Measurements from ENCODE around the gene FLRT3. TPM values are rescaled to one million over a fixed set of nuclear protein-coding genes. Genes with fewer than 3 reads are reported as not detected.

Gene FLRT3
- total RNA-seq, 1 experiment from 2014 or later = 2.1 TPM

- Histone ChIP-seq H4K5ac (ENCODE audit: insufficient read length, low read depth, low read length) (no peak overlapping the region), H3K4ac (ENCODE audit: low read depth, low read length) (no peak overlapping the region), H3K56ac (ENCODE audit: insufficient read length, low read depth, low read length) (no peak overlapping the region), H2BK20ac (ENCODE audit: low read depth, low read length, poor library complexity, severe bottlenecking) (no peak overlapping the region), H2BK12ac (ENCODE audit: insufficient read length, low read depth, low read length) (no peak overlapping the region), H3K18ac (ENCODE audit: insufficient read length, low read depth, low read length) (no peak overlapping the region), H3K79me2 (ENCODE audit: insufficient read depth, low read length) (no peaks in the 10 kb centered on the region), H2AK5ac (ENCODE audit: insufficient read length, low read length) (no peak overlapping the region), H3K9ac (ENCODE audit: extremely low read depth, insufficient read length, low read length) (no peak overlapping the region), H2BK5ac (ENCODE audit: insufficient read length, low read length) (no peak overlapping the region), H4K20me1 (ENCODE audit: control insufficient read depth, insufficient read depth, insufficient read length) (no peaks in the 10 kb centered on the region), H3K23me2 (ENCODE audit: insufficient read length, low read depth, low read length, poor library complexity, severe bottlenecking) (no peaks in the 10 kb centered on the region), H3K4me1 (ENCODE audit: insufficient read depth, low read length) (no peaks in the 10 kb centered on the region), H3K4me2 (ENCODE audit: insufficient read depth, insufficient read length, low read length) (no peak overlapping the region), H2BK120ac (ENCODE audit: low read depth, low read length, poor library complexity, severe bottlenecking) (no peak overlapping the region), H3K23ac (ENCODE audit: insufficient read length, low read depth, low read length) (no peak overlapping the region), H4K91ac (ENCODE audit: insufficient read length, low read depth, low read length) (no peak overlapping the region), H2BK15ac (ENCODE audit: low read depth, low read length) (no peak overlapping the region), H3T11ph (ENCODE audit: low read length) (no peak overlapping the region), H3K14ac (ENCODE audit: insufficient read depth, low read length) (no peak overlapping the region), H3K27ac (ENCODE audit: insufficient read length, low read depth, low read length) (no peak overlapping the region), H3K79me1 (ENCODE audit: insufficient read depth, low read depth, low read length, poor library complexity, severe bottlenecking) (no peaks in the 10 kb centered on the region), H3K9me3 (ENCODE audit: control insufficient read depth, low read depth, low read length) (no peaks in the 10 kb centered on the region), H2AFZ (ENCODE audit: low read length) (no peak overlapping the region), H4K8ac (replicated peaks; ENCODE audit: insufficient read length, low read depth, low read length) (no peak overlapping the region), H3K27me3 (ENCODE audit: insufficient read depth, low read length) (no peaks in the 10 kb centered on the region)
- Mint-ChIP-seq H3K4me3 (no peak overlapping the region), H3K9me3 (no peaks in the 10 kb centered on the region; a peak in 1 of 5 replicates), H3K4me1 (peaks cover 4 to 5% of the 10 kb centered on the region in 2 experiments; a peak in 3 of 4 replicates), H3K36me3 (ENCODE audit: insufficient read depth in 1 of 3, low read depth in 3 of 3) (no peaks in the 10 kb centered on the region; a peak in 1 of 7 replicates), H3K27me3 (ENCODE audit: low read depth) (no peaks in the 10 kb centered on the region), H3K27ac (no peak overlapping the region)
- DNase-seq = no peak
- WGBS (ENCODE audit: extremely low coverage, insufficient read length, low lambda C conversion rate) = no CpG with 5 or more reads among the region's 2 CpGs
- no peak for TF ChIP-seq CTCF (conservative IDR thresholded peaks at IDR 0.05)
Measured at GRCh38 chr20:14343491-14344065, 6.2 kb upstream of the FLRT3 start.
